PFSK-1 (cell line): ENCODE results near the gene PREX1.

ENCODE experiments used
- FOXP2 ChIP-seq: optimal IDR thresholded peaks from 2 replicates; pipeline ENCODE3; 2011; ENCODE audit warnings: borderline replicate concordance, control low read depth, inconsistent platforms; ENCODE audit not compliant: insufficient read depth; ENCODE audit errors: extremely low read length, extremely low read depth
- POLR2AphosphoS5 ChIP-seq: IDR thresholded peaks from 2 replicates; pipeline ENCODE4 v1.6.1; 2012; ENCODE audit warnings: low read depth, mild to moderate bottlenecking, control low read depth, low read length, moderate library complexity
- SIN3A ChIP-seq: IDR thresholded peaks from 2 replicates; pipeline ENCODE4 v1.6.1; 2012; ENCODE audit warnings: mild to moderate bottlenecking, low read length, moderate library complexity, borderline replicate concordance; ENCODE audit not compliant: insufficient read depth
- TAF1 ChIP-seq: IDR thresholded peaks from 2 replicates; pipeline ENCODE4 v1.6.1; 2012; ENCODE audit warnings: low read length, control low read depth, borderline replicate concordance; ENCODE audit not compliant: insufficient read depth
- TF ChIP-seq, protein P1 (sequence below), 2 experiments: IDR thresholded peaks; 2 replicates each; pipeline versions ENCODE4 v1.6.1 to v1.8.0; 2011 to 2012; ENCODE audit warnings: low read depth in 2 of 2, low read length in 2 of 2, control low read depth in 1 of 2, inconsistent platforms in 1 of 2, mild to moderate bottlenecking in 1 of 2, moderate library complexity in 1 of 2; ENCODE audit not compliant: insufficient read depth in 1 of 2

The PREX1 gene

DNA sequence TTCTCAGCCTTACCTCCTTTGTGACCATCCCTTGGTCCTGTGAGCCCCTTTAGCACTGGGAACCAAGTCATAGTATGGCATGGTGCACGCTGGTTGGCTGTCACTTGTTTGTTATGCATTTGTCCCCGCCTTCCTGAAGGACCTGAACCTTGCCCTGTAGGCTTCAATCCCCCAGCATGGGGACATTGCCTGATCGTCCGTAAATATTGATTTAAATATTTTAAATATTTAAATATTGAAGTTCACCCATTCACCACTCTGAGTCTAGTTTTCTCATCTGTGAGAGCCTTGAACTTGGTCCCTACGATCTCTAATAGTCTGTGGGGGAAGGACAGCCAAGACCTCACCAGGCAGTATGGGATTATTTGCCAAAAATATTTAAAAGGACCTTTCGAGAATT lies 23.8 kb upstream of the PREX1 start:
- no peak for TF ChIP-seq FOXP2
- no peak for TF ChIP-seq POLR2AphosphoS5
- TF ChIP-seq, protein P1, sequence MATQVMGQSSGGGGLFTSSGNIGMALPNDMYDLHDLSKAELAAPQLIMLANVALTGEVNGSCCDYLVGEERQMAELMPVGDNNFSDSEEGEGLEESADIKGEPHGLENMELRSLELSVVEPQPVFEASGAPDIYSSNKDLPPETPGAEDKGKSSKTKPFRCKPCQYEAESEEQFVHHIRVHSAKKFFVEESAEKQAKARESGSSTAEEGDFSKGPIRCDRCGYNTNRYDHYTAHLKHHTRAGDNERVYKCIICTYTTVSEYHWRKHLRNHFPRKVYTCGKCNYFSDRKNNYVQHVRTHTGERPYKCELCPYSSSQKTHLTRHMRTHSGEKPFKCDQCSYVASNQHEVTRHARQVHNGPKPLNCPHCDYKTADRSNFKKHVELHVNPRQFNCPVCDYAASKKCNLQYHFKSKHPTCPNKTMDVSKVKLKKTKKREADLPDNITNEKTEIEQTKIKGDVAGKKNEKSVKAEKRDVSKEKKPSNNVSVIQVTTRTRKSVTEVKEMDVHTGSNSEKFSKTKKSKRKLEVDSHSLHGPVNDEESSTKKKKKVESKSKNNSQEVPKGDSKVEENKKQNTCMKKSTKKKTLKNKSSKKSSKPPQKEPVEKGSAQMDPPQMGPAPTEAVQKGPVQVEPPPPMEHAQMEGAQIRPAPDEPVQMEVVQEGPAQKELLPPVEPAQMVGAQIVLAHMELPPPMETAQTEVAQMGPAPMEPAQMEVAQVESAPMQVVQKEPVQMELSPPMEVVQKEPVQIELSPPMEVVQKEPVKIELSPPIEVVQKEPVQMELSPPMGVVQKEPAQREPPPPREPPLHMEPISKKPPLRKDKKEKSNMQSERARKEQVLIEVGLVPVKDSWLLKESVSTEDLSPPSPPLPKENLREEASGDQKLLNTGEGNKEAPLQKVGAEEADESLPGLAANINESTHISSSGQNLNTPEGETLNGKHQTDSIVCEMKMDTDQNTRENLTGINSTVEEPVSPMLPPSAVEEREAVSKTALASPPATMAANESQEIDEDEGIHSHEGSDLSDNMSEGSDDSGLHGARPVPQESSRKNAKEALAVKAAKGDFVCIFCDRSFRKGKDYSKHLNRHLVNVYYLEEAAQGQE (IDR thresholded peaks at IDR 0.05; ENCODE audit: insufficient read depth in 1 of 2, low read depth in 2 of 2, low read length in 2 of 2), result no peak

- TF ChIP-seq FOXP2 (no peak), SIN3A (no peak), TAF1 (no peak), POLR2AphosphoS5 (no peak)
- TF ChIP-seq, protein P1 (IDR thresholded peaks at IDR 0.05; ENCODE audit: insufficient read depth in 1 of 2, low read depth in 2 of 2, low read length in 2 of 2), result no peak
These were observed 23.1 kb upstream of the PREX1 start for GRCh38 chr20:48850977-48851299.

DNA sequence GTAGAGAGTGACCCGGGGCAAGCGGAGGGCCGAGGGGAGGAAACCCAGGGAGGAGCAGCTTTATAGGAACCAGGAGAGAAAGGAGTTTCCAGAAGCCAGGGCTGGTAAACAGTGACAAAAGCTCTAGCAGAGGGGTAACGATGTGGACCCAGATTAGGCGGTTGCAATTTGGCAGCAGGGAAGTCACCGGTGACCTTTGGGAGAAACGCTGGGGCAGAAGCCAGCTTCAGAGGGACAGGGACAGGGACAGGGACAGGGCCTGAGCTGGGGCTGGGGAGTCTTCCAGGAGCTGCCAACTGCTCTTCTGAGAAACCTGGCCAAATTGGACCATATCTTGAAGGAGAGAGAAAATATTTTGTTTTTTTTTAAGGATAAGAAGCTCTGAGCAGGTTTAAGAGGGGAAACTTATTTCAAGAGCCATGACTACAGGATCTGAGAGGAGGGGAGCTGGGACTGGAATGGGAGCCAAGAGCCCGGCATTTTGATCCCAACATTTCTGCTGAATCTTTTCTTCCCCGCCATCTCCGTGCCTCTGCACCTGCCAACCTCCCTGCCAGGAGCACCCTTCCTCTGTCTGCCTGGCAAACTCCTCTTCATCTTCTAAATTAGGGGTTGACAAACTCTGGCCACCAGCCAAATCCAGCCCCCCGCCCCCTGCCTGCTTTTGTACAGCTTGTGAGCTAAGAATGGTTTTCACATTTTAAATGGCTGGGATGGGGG lies 22.6 kb upstream of the PREX1 start:
- TF ChIP-seq FOXP2 (no peak), POLR2AphosphoS5 (no peak), SIN3A (no peak), TAF1 (no peak)
- TF ChIP-seq, protein P1 (IDR thresholded peaks at IDR 0.05; ENCODE audit: insufficient read depth in 1 of 2, low read depth in 2 of 2, low read length in 2 of 2), result no peak

GRCh38 chr20:48849779-48850178 lies 22.0 kb upstream of the PREX1 start:
- TF ChIP-seq POLR2AphosphoS5, result no peak
- no peak for TF ChIP-seq SIN3A
- TF ChIP-seq TAF1, result no peak
- TF ChIP-seq FOXP2, result no peak
- TF ChIP-seq, protein P1 (IDR thresholded peaks at IDR 0.05; ENCODE audit: insufficient read depth in 1 of 2, low read depth in 2 of 2, low read length in 2 of 2), result no peak

DNA sequence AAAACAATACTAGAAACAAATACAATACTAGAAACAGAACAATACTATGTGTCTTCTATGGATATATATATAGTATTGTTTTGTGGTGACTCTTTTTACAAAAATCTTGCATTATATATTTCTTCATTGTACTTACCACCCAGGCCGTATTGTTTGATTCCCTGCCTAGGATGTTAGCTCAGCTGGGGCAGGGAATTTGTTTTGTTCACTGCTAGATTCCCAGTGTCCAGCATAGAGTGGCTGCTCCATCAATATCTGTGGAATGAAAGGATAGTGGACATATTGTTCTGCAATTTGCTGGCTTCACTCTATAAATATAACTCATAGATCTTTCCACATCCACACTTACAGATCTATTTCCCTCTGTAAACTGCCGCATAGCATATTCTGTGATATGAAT lies 21.5 kb upstream of the PREX1 start:
- TF ChIP-seq FOXP2, result no peak
- no peak for TF ChIP-seq POLR2AphosphoS5
- TF ChIP-seq SIN3A, result no peak
